Activated T-helper 1 cell treated with Interleukin-2 at 50 U/mL for 16 hours (primary cell): ENCODE measurements around the gene PKIB.

Source experiments
- DNase-seq: peaks from one replicate; pipeline ENCODE4 v3.0.0-alpha.2; 2020; ENCODE audit warnings: low read depth

The PKIB gene

GRCh38 chr6:122669868-122670267 lies 59.7 kb downstream of the PKIB start:
- no peak for DNase-seq

GRCh38 chr6:122671251-122671650 lies 61.0 kb downstream of the PKIB start:
- DNase-seq: no peak

DNA sequence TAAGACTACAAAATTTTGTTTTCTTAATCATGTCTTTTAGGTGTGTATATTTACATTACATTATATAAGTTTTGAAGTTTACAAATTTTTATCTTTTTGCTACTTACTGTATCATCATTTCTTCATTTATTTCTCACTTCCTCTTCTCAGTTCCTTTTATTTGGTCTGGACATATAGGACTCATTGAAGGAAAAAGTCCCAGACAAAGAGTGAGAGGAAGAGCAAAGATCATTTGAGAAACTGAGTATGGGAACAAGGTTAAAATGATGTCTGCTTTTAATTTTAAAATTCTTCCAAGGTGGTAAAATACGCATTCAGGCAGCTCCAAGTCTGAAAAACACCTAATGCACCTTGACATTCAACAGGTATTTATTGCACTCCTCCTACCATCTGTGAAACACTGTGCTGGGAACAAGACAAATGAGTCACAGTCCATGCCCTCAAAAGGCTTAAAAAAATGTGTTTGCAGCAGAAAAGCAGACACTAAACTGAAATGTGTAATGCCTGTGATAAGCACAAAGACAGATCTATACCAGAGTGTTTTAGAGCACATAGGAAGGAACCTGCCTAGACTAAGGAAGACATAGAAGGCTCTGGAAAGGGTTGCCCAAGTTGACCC lies 63.2 kb downstream of the PKIB start:
- no peak for DNase-seq

- no peak for DNase-seq
Measured at GRCh38 chr6:122676146-122676545, 65.9 kb downstream of the PKIB start.

- no peak for DNase-seq
Measured at GRCh38 chr6:122676688-122677087, 66.5 kb downstream of the PKIB start.

DNA sequence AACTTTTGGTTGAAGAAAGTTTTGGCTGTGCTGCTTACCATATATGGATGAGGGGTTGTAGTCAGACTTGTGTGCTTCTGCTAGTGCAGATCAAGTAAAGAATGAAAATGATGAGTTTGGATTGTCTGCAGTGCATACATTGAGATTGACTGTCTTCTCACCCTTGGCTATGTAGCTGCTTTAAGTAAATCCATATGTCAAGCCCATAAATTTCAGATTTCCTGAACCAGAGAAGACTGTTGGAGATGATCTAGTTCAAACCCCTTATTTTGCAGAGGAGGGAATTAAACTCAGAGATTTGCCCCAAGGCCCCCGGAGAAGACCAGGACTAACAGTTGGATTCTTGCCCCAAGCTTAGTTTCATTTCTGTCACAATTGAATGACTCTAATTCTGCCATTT lies 67.2 kb downstream of the PKIB start:
- no peak for DNase-seq

- no peak for DNase-seq
Measured at GRCh38 chr6:122678841-122679240, 68.6 kb downstream of the PKIB start.

GRCh38 chr6:122681705-122682104 lies 71.5 kb downstream of the PKIB start:
- no peak for DNase-seq

GRCh38 chr6:122683989-122684651 lies 73.9 kb downstream of the PKIB start:
- no peak for DNase-seq

DNA sequence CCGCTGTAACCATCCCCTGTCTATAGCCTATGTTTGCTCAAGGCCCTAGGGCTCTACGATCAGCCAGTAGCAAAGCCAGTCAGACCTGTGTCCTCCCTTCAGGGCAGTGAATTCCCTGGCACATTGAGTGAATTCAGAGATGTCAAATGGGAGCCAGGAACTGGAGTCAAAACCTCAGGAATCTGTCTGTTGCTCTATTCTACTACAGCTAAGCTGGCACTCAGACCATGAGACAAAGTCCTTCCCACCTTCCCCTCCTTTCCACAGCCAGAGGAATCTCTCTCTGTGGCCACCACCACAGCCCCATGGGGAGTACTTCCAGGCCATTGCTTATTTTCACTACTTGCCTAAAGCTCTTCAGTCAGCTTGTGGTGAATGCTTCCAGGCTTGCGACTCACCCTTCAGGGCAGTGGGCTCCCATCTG lies 82.0 kb downstream of the PKIB start:
- DNase-seq: no peak

DNA sequence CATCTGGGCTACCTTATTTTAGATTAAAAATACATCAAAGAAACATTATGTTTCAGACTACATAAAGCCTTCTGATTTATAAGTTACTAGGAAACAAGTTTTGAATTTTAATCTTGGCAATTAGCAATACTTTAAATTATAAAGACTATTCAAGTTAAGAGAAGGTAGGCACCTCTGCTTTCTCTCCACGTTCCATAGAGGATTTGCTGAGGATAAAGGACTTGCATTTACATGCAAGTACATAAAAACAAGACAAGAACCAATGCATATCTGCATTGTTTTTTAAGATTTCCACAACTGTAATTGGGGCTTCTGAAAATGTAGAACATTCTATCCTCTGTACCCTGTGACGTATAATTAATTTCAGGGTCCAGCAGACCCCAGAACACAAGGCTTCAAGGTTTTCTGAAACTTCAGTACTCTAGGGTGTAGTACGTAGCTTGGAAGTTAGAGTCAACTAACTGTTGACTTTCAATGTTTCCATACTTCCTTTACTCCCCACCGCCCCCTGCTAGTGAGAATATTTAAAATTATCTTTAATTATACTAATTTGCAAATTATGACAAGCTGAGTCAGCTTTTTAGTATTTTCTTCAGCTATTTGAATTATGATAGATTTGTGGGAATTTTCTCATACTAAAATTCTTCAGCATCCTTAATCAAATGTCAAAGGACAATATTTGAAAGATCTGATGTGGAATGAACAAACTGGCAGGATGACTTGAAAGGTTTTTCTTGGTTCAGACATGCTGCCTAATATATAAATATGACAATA lies 82.8 kb downstream of the PKIB start:
- no peak for DNase-seq

- no peak for DNase-seq
Measured at GRCh38 chr6:122694075-122694474, 83.9 kb downstream of the PKIB start.

DNA sequence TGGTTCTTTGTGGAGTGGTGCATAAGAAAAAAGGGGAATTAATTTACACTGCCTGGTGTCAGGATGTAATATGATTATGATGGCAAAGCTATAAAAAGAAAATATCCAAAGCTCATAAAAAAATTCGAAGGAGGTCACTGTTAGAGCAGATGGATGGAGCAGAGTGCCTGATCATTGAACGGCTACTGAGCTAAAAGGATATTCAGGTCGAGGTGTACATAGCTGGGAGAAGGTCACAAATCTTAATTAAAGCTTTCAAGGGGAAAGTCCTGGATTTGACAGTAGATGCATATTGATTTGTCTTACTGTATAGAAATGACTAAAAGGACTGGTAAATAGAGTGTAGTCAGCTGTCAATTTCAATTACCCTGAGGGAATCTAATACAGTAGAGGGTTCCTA lies 84.4 kb downstream of the PKIB start:
- DNase-seq: no peak

GRCh38 chr6:122695188-122695587 lies 85.0 kb downstream of the PKIB start:
- DNase-seq: no peak

DNA sequence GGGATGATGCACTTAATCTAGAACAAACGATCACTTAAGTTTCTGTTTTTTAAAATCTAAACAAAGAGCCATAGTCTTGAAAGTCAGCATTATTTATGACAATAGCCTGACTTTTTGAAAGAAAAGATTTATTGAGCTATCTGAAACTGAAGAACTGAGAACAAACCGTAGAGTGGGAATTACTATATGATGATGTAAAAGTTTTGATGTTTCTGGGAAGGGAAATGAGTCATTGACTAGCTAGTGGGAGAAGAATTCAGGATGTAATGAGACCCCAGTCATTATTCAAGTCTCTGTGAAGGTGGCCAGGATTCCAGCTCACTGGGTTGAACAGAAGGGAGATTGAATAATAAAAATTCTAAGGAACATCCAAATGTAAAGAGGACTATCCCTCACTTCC lies 85.9 kb downstream of the PKIB start:
- DNase-seq: no peak

GRCh38 chr6:122696853-122697252 lies 86.6 kb downstream of the PKIB start:
- DNase-seq: no peak

DNA sequence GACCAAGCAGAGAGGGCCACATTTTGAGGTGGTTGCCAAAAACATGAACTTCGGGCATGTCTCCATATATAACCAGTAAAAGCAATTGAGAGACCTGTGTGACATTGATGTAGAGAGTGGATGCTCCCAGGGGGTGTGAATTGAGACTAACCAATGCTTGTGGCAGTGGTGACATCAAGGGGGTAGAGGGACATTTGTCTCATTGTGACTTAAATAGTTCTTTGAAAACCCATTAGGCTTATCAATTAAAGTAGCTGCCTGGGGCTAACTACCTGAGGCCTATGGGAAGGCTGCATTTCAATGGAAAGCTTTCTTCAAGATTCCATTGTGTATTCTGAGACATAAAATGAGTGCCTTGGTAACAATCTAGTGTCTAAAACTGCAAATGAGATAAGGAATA lies 87.3 kb downstream of the PKIB start:
- no peak for DNase-seq

DNA sequence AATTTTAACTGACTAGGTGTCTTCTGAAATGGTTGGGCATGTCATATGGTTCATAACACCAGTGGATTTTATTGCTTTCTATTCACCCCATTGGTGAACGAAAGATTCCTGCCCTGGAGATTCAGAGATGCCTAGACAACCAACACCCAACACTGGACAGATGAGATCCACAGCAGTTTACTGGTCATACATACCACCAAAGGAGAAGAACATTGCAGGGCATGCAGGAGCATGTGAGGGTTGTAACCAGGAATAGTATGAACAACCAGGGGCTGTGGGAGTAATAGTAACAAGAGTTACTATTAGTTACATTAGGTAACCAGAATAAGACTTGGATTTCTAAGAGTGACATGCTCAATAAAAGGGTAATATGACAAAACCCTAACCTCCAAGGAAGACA lies 91.5 kb downstream of the PKIB start:
- DNase-seq: no peak

GRCh38 chr6:122702841-122703240 lies 92.6 kb downstream of the PKIB start:
- no peak for DNase-seq

DNA sequence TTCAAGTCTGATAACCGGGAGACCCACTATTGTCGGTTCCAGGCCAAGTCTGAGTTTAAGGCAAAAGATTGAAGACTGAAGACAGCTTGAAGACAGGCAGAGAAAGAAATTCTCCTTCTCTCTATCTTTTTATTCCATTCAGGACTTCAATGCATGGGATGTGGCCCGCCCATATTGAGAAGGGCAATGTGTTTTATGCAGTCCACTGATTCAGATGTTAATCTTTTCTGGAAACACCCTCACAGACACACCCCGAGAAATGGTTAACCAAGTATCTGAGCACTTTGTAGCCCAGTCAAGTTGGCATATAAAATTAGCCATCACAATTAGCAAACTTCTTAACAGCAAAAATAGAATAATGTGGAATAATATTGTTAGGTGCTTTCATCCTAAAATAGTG lies 93.9 kb downstream of the PKIB start:
- no peak for DNase-seq

DNA sequence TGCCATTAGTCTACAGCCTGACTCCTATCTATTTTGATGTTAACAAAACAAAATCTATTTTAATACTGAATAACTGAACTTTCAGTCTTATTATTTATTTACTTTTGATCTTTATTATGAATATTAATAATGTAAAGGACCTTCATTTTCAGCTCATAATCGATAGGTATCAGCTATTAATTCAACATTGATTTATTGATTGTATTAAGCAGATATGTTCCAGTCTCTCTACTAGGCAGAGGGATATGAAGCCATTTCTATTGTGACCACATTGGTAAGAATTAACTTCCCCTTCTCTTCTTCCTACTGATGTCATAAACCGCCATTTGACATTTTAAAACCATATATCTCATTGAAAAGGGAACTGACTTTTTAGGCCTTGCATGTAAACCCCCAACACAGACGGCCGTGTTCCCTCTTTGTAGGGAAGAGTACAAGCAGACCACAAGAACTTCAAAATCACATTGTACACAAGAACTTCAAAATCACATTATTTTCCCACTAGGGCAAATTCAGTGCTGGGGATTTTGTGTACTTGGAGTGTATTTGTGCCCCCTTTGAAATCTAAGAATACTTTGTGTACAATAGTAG lies 99.8 kb downstream of the PKIB start:
- no peak for DNase-seq

GRCh38 chr6:122710908-122711635 lies 100.9 kb downstream of the PKIB start:
- DNase-seq: no peak
